Brain pericyte (primary cell): Measurements from ENCODE around the gene ZSWIM3.
"Not testable (repeated sequence)": the region's sequence is repeated elsewhere in the genome, so short reads cannot be mapped to it uniquely, and the experiment has no call there.

Source experiments
- DNase-seq: peaks from one replicate; pipeline ENCODE4 v3.0.0-alpha.2; 2012; ENCODE audit warnings: low read depth, low spot score

The ZSWIM3 gene

GRCh38 chr20:45890077-45890984 lies 32.9 kb downstream of the ZSWIM3 start:
- DNase-seq, result peak; percentile 69

- peak; percentile 72 for DNase-seq
These were observed 33.9 kb downstream of the ZSWIM3 start, which contains the start of the genes CTSA and NEURL2 for GRCh38 chr20:45890985-45891983. TSS of gene CTSA (plus strand) at chr20:45891335. CDS start at chr20:45891569, 234 bp downstream. TSS of gene NEURL2 (minus strand) at chr20:45891208. CDS start at chr20:45890991, 217 bp downstream.

- DNase-seq, result no peak
These were observed 34.8 kb downstream of the ZSWIM3 start for GRCh38 chr20:45892049-45892825.

DNA sequence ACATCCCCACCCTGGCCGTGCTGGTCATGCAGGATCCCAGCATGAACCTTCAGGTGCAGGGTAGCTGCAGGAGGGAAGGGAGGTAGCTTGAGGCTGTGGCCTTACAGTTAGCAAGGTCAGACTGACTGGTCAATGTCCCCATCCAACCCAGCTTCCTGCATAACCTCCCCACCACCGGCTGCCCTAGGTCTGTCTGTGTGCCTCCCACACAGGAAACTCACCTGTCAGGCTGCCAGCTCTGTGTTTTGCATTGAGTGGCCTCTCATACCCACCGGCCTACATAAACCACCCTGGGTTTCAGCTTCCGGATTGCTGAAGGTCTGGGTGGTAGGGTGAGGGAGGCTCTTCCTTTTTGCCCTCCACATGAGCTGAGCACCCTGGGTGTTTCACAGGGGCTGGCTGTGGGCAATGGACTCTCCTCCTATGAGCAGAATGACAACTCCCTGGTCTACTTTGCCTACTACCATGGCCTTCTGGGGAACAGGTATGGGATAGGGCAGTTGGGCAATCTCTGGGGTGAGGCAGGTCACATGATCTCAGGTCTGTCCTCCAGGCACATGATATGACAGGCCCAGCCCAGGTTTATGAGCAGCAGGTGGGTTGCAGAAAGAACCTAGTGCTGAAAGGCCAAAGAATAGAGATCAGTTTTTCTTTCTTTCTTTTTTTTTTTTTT lies 35.5 kb downstream of the ZSWIM3 start:
- DNase-seq, result no peak

GRCh38 chr20:45893831-45894230 lies 36.4 kb downstream of the ZSWIM3 start:
- DNase-seq, result no peak

- DNase-seq, result no peak
These were observed 37.4 kb downstream of the ZSWIM3 start for GRCh38 chr20:45894797-45895196.

GRCh38 chr20:45896641-45897161 lies 39.3 kb downstream of the ZSWIM3 start:
- no peak for DNase-seq

DNA sequence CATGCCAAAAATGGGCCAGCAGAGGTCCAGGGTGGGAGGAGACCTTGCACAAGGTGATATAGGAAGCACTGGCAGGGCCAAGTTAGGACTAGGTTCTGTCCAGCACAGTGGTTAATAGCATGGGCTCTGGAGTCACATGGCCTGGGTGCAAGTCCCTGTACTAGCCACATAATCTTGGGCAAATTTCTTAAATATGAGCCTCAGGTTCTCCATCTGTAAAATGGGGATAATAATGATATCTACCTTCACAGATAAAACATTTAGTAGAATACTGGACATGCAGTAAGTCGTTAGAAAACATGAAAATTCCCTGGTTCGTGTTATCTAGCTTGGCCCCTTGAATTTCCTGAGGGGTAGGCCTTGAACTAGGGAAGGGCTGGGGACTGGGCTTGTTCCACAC lies 39.9 kb downstream of the ZSWIM3 start:
- DNase-seq, result no peak

- DNase-seq, result no peak
These were observed 40.3 kb downstream of the ZSWIM3 start for GRCh38 chr20:45897692-45898091.

DNA sequence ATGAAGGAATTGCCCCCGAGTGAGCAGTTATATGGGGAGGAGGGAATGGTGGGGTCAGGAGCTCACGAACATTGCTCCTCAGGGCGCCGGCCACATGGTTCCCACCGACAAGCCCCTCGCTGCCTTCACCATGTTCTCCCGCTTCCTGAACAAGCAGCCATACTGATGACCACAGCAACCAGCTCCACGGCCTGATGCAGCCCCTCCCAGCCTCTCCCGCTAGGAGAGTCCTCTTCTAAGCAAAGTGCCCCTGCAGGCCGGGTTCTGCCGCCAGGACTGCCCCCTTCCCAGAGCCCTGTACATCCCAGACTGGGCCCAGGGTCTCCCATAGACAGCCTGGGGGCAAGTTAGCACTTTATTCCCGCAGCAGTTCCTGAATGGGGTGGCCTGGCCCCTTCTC lies 40.9 kb downstream of the ZSWIM3 start:
- DNase-seq, result no peak

GRCh38 chr20:45899046-45899835 lies 41.8 kb downstream of the ZSWIM3 start:
- DNase-seq, result no peak

- DNase-seq, result not testable (repeated sequence)
These were observed 43.9 kb downstream of the ZSWIM3 start for GRCh38 chr20:45901332-45901731.

GRCh38 chr20:45902199-45902701 lies 44.8 kb downstream of the ZSWIM3 start:
- DNase-seq, result no peak

GRCh38 chr20:45904583-45905504 lies 47.4 kb downstream of the ZSWIM3 start:
- DNase-seq, result no peak

DNA sequence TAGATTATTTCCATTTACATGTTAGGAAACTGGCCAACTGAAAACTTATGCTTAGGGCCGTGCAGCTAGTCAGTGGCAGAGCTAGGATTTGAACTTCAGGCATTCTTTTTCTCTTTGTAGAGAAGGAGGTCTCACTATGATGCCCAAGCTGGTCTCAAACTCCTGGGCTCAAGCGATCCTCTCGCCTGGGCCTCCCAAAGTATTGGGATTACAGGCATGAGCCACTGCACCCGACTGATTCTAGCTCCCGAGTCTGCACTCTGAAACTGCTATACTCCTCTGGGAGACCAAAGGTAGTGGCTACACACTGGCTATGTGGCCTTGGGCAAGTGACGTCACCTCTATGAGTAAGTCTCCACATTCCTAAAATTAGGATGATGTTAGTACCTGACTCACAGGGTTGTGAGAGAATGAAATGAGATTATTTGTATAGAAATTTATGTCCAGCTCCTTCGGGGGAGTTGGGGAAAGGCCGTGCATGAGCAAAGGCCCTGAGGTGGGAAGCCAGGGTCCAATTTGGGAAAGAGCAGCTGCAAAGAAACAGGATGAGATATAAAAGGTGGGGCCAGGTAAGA lies 48.2 kb downstream of the ZSWIM3 start:
- no peak for DNase-seq

GRCh38 chr20:45907219-45907948 lies 50.0 kb downstream of the ZSWIM3 start:
- DNase-seq, result no peak

DNA sequence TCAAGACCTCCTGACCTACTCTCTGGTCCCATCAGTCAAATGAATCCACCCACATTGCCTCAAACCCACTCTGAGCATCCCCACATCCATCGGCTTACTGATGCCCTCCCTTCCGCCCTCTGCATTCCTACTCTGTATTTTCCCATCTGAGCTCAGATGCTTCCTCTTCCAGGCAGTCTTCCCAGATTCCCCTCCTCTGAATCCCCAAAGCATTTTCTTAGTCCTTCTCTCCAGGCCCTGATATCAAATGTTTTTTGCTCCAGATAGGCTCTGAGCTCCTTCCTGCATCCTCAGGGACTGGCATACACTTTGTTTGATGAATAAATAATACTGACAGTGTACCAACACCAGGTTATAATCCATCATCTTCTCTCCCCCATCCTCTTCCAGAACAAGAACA lies 50.7 kb downstream of the ZSWIM3 start:
- no peak for DNase-seq
